ENCODE measurements around the gene ATP10A. TPM values are rescaled to one million over a fixed set of nuclear protein-coding genes. Genes with fewer than 3 reads are reported as not detected.

ATP10A gene
- total and polyA plus RNA-seq, 2 donors from 2014 or later: 4.0 to 6.8 TPM

DNA sequence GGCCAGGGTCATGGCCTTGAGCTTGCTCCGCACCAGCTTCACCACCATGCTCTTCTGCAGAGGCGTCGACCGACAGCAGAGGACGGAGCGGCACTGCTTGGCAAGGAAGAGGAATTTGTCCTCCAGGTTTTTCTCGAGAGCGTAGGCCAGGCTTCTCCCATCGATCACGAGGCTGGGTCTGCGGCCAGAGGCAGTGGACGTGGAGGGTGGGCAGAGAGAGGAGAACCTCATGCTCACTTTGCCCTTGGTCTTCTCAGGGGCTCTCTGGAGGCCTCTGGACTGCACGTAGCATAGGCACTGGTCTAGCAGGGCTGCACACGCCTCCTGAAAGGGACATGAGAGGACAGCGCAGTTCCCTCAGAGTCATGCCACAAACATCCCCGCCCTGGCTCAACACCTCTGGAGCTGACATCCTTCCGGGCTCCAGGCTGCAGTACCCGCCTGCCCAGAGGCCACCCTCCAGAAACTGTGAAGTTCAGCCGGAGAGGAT is 168.3 kb downstream of the ATP10A start:
- no peak overlapping the region for H3K9ac ChIP-seq (ENCODE audit: low read length in 3 of 3)
- intact Hi-C loops (cut with DNase I): no loop called here
- no peaks in the 10 kb centered on the region for H3K4me1 ChIP-seq (ENCODE audit: control insufficient read depth in 2 of 3, insufficient read depth in 2 of 3, low read depth in 1 of 3, low read length in 3 of 3)
- TF ChIP-seq, protein P1, sequence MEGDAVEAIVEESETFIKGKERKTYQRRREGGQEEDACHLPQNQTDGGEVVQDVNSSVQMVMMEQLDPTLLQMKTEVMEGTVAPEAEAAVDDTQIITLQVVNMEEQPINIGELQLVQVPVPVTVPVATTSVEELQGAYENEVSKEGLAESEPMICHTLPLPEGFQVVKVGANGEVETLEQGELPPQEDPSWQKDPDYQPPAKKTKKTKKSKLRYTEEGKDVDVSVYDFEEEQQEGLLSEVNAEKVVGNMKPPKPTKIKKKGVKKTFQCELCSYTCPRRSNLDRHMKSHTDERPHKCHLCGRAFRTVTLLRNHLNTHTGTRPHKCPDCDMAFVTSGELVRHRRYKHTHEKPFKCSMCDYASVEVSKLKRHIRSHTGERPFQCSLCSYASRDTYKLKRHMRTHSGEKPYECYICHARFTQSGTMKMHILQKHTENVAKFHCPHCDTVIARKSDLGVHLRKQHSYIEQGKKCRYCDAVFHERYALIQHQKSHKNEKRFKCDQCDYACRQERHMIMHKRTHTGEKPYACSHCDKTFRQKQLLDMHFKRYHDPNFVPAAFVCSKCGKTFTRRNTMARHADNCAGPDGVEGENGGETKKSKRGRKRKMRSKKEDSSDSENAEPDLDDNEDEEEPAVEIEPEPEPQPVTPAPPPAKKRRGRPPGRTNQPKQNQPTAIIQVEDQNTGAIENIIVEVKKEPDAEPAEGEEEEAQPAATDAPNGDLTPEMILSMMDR (IDR thresholded peaks at IDR 0.05; ENCODE audit: borderline replicate concordance, extremely low read depth, insufficient read depth): no peak
- H3K27me3 ChIP-seq (ENCODE audit: control insufficient read depth, insufficient read depth, low read length): no peaks in the 10 kb centered on the region
- FAIRE-seq (no peak), DNase-seq (no peak)
- no peak overlapping the region for H3K27ac ChIP-seq (ENCODE audit: low read depth in 2 of 2, low read length in 2 of 2)
- no peaks in the 10 kb centered on the region for H3K36me3 ChIP-seq (ENCODE audit: control insufficient read depth in 2 of 3, insufficient read depth in 3 of 3, low read length in 3 of 3)
- no peaks in the 10 kb centered on the region for H3K9me3 ChIP-seq (ENCODE audit: control insufficient read depth in 2 of 3, insufficient read depth in 1 of 3, low read length in 3 of 3)
- no peak overlapping the region for H3K4me3 ChIP-seq (ENCODE audit: low read length in 3 of 3)

GRCh38 chr15:25694239-25694584 is 168.9 kb downstream of the ATP10A start:
- H3K27ac ChIP-seq (ENCODE audit: low read depth in 2 of 2, low read length in 2 of 2): no peak overlapping the region
- intact Hi-C loops (cut with DNase I): no loop called here
- FAIRE-seq (no peak), DNase-seq (no peak)
- H3K9me3 ChIP-seq (ENCODE audit: control insufficient read depth in 2 of 3, insufficient read depth in 1 of 3, low read length in 3 of 3): no peaks in the 10 kb centered on the region
- H3K4me1 ChIP-seq (ENCODE audit: control insufficient read depth in 2 of 3, insufficient read depth in 2 of 3, low read depth in 1 of 3, low read length in 3 of 3): no peaks in the 10 kb centered on the region
- no peaks in the 10 kb centered on the region for H3K36me3 ChIP-seq (ENCODE audit: control insufficient read depth in 2 of 3, insufficient read depth in 3 of 3, low read length in 3 of 3)
- no peak overlapping the region for H3K4me3 ChIP-seq (ENCODE audit: low read length in 3 of 3)
- no peaks in the 10 kb centered on the region for H3K27me3 ChIP-seq (ENCODE audit: control insufficient read depth, insufficient read depth, low read length)
- H3K9ac ChIP-seq (ENCODE audit: low read length in 3 of 3): no peak overlapping the region
- TF ChIP-seq, protein P1 (IDR thresholded peaks at IDR 0.05; ENCODE audit: borderline replicate concordance, extremely low read depth, insufficient read depth): no peak

- no peak overlapping the region for H3K27ac ChIP-seq (ENCODE audit: low read depth in 2 of 2, low read length in 2 of 2)
- FAIRE-seq: no peak
- intact Hi-C loops (cut with DNase I): no loop called here
- no peak overlapping the region for H3K9ac ChIP-seq (ENCODE audit: low read length in 3 of 3)
- no peak overlapping the region for H3K4me3 ChIP-seq (ENCODE audit: low read length in 3 of 3)
- no peaks in the 10 kb centered on the region for H3K9me3 ChIP-seq (ENCODE audit: control insufficient read depth in 2 of 3, insufficient read depth in 1 of 3, low read length in 3 of 3)
- no peaks in the 10 kb centered on the region for H3K27me3 ChIP-seq (ENCODE audit: control insufficient read depth, insufficient read depth, low read length)
- no peaks in the 10 kb centered on the region for H3K36me3 ChIP-seq (ENCODE audit: control insufficient read depth in 2 of 3, insufficient read depth in 3 of 3, low read length in 3 of 3)
- peak in 2 of 5 donors; percentile 42 to 46 for DNase-seq
- TF ChIP-seq, protein P1 (IDR thresholded peaks at IDR 0.05; ENCODE audit: borderline replicate concordance, extremely low read depth, insufficient read depth): peak; percentile 32
- no peaks in the 10 kb centered on the region for H3K4me1 ChIP-seq (ENCODE audit: control insufficient read depth in 2 of 3, insufficient read depth in 2 of 3, low read depth in 1 of 3, low read length in 3 of 3)
Measured at GRCh38 chr15:25693321-25694238, 169.5 kb downstream of the ATP10A start.
